HEK293 (cell line): ENCODE results near the gene GP9.

Experiments
- CTCF ChIA-PET: fragments of 350-600 bp; formaldehyde crosslinking; extraction: SDS; loops from one replicate; lab custom pipeline; 2021; ENCODE audit warnings: antibody characterized with exemption; lab: Yijun Ruan, JAX
- POLR2A ChIA-PET: fragments of 300-600 bp; formaldehyde crosslinking; extraction: SDS; loops from one replicate; lab custom pipeline; 2020; ENCODE audit warnings: antibody characterized with exemption, inconsistent platforms; lab: Yijun Ruan, JAX
- H3K27ac ChIP-seq: fragments of 200-500 bp; sonication (Bioruptor generic); 2 replicates; pipeline ENCODE4 v1.5.1; 2014; ENCODE audit warnings: low read depth, low read length, control low read depth, inconsistent platforms; ENCODE audit errors: extremely low read depth
- H3K36me3 ChIP-seq, 2 experiments: fragments of 200-500 bp in 1 of 2; sonication (Bioruptor generic) in 1 of 2; 1 replicate in 1 of 2; 2 replicates in 1 of 2; pipeline ENCODE4 v1.5.1; 2014 to 2017; ENCODE audit warnings: inconsistent platforms in 2 of 2, low read length in 2 of 2; ENCODE audit not compliant: control insufficient read depth in 2 of 2, insufficient read depth in 1 of 2
- H3K4me1 ChIP-seq: fragments of 200-500 bp; sonication (Bioruptor generic); 2 replicates; pipeline ENCODE4 v1.5.1; 2014; ENCODE audit warnings: mild to moderate bottlenecking, low read length, inconsistent platforms; ENCODE audit not compliant: control insufficient read depth, insufficient read depth
- H3K4me3 ChIP-seq: 2 replicates; pipeline ENCODE4 v1.5.1; 2011; ENCODE audit warnings: low read depth, mild to moderate bottlenecking, control low read depth, low read length, moderate library complexity
- H3K9me3 ChIP-seq: fragments of 200-500 bp; sonication (Bioruptor generic); 2 replicates; pipeline ENCODE4 v1.5.1; 2014; ENCODE audit warnings: low read depth, low read length, inconsistent platforms; ENCODE audit not compliant: control insufficient read depth, insufficient read depth
- BCL11B ChIP-seq: fragments of 450-650 bp; formaldehyde crosslinking; IDR thresholded peaks from 2 replicates; pipeline ENCODE4 v1.5.1; 2016; ENCODE audit warnings: low read depth, missing biosample characterization, missing genetic modification characterization
- FEZF1 ChIP-seq: fragments of 450-650 bp; formaldehyde crosslinking; IDR thresholded peaks from 2 replicates; pipeline ENCODE4 v1.5.1; 2016; ENCODE audit warnings: missing biosample characterization, missing genetic modification characterization
- HOXD13 ChIP-seq: sonication (generic); formaldehyde crosslinking; IDR thresholded peaks from 2 replicates; pipeline ENCODE4 v1.8.0; 2022; ENCODE audit warnings: missing genetic modification reagents, borderline replicate concordance
- ZFHX2 ChIP-seq: fragments of 450-650 bp; formaldehyde crosslinking; conservative IDR thresholded peaks from 2 replicates; pipeline ENCODE4 v1.5.1; 2016; ENCODE audit warnings: missing biosample characterization, missing genetic modification characterization
- ZNF138 ChIP-seq: fragments of 450-650 bp; formaldehyde crosslinking; IDR thresholded peaks from 2 replicates; pipeline ENCODE4 v1.5.1; 2016; ENCODE audit warnings: missing biosample characterization, missing genetic modification characterization, borderline replicate concordance
- ZNF223 ChIP-seq: fragments of 450-650 bp; formaldehyde crosslinking; IDR thresholded peaks from 2 replicates; pipeline ENCODE4 v1.5.1; 2016; ENCODE audit warnings: missing biosample characterization, missing genetic modification characterization
- ZNF274 ChIP-seq, 2 experiments: fragments of 200-500 bp in 1 of 2; fragments of 450-650 bp in 1 of 2; sonication (Bioruptor generic) in 1 of 2; formaldehyde crosslinking in 1 of 2; IDR thresholded peaks; 2 replicates each; pipeline versions ENCODE4 v1.5.1 to v1.6.1; 2014 to 2016; ENCODE audit warnings: borderline replicate concordance in 1 of 2, inconsistent platforms in 1 of 2, low read length in 1 of 2, missing biosample characterization in 1 of 2, missing genetic modification characterization in 1 of 2
- ZNF335 ChIP-seq: fragments of 450-650 bp; formaldehyde crosslinking; conservative IDR thresholded peaks from 2 replicates; pipeline ENCODE4 v1.5.1; 2016; ENCODE audit warnings: missing biosample characterization, missing genetic modification characterization
- ZNF354C ChIP-seq: fragments of 450-650 bp; formaldehyde crosslinking; IDR thresholded peaks from 2 replicates; pipeline ENCODE4 v1.5.1; 2016; ENCODE audit warnings: missing biosample characterization, missing genetic modification characterization, low read depth, borderline replicate concordance
- ZNF433 ChIP-seq: fragments of 450-650 bp; formaldehyde crosslinking; IDR thresholded peaks from 2 replicates; pipeline ENCODE4 v1.5.1; 2016; ENCODE audit warnings: missing biosample characterization, missing genetic modification characterization, low read depth
- ZNF48 ChIP-seq: fragments of 450-650 bp; formaldehyde crosslinking; IDR thresholded peaks from 2 replicates; pipeline ENCODE4 v1.5.1; 2016; ENCODE audit warnings: missing biosample characterization, missing genetic modification characterization
- ZNF514 ChIP-seq: fragments of 450-650 bp; formaldehyde crosslinking; IDR thresholded peaks from 2 replicates; pipeline ENCODE4 v1.5.1; 2016; ENCODE audit warnings: missing biosample characterization, missing genetic modification characterization
- ZNF548 ChIP-seq: fragments of 450-650 bp; formaldehyde crosslinking; IDR thresholded peaks from 2 replicates; pipeline ENCODE4 v1.5.1; 2016; ENCODE audit warnings: missing biosample characterization, missing genetic modification characterization
- ZNF555 ChIP-seq: fragments of 450-650 bp; formaldehyde crosslinking; conservative IDR thresholded peaks from 2 replicates; pipeline ENCODE4 v1.5.1; 2017; ENCODE audit warnings: missing biosample characterization, mild to moderate bottlenecking, missing genetic modification characterization, inconsistent platforms
- ZNF561 ChIP-seq: fragments of 450-650 bp; IDR thresholded peaks from 2 replicates; pipeline ENCODE4 v1.5.1; 2018; ENCODE audit warnings: missing biosample characterization, missing genetic modification characterization, borderline replicate concordance
- ZNF664 ChIP-seq: fragments of 450-650 bp; formaldehyde crosslinking; IDR thresholded peaks from 2 replicates; pipeline ENCODE4 v1.5.1; 2016; ENCODE audit warnings: missing biosample characterization, missing genetic modification characterization
- ZNF792 ChIP-seq: fragments of 450-650 bp; formaldehyde crosslinking; IDR thresholded peaks from 2 replicates; pipeline ENCODE4 v1.5.1; 2016; ENCODE audit warnings: missing biosample characterization, missing genetic modification characterization
- ZNF843 ChIP-seq: fragments of 450-650 bp; formaldehyde crosslinking; IDR thresholded peaks from 2 replicates; pipeline ENCODE4 v1.5.1; 2016; ENCODE audit warnings: missing biosample characterization, missing genetic modification characterization
- TF ChIP-seq, protein P1 (sequence below): fragments of 450-650 bp; formaldehyde crosslinking; optimal IDR thresholded peaks from 2 replicates; pipeline ENCODE3; 2016; ENCODE audit warnings: missing biosample characterization, mild to moderate bottlenecking, missing genetic modification characterization
- TF ChIP-seq, protein P2 (sequence below): fragments of 450-650 bp; formaldehyde crosslinking; IDR thresholded peaks from 2 replicates; pipeline ENCODE4 v1.5.1; 2016; ENCODE audit warnings: missing biosample characterization, missing genetic modification characterization
- TF ChIP-seq, protein P3 (sequence below): fragments of 450-650 bp; formaldehyde crosslinking; IDR thresholded peaks from 2 replicates; pipeline ENCODE4 v1.5.1; 2016; ENCODE audit warnings: missing biosample characterization, missing genetic modification characterization
- TF ChIP-seq, protein P4 (sequence below): fragments of 450-650 bp; formaldehyde crosslinking; IDR thresholded peaks from 2 replicates; pipeline ENCODE4 v1.5.1; 2016; ENCODE audit warnings: missing biosample characterization, missing genetic modification characterization, borderline replicate concordance

Gene GP9

GRCh38 chr3:129101370-129102138 is 41.0 kb downstream of the GP9 start:
- CTCF ChIA-PET, result interaction anchor here (0.8 to 1.7 kb wide), 2 partner anchors 20 to 131 kb away, joined by 3 to 7 read pairs; partner anchors contain the start of gene RAB43
- Histone ChIP-seq H3K4me1 (no peaks in the 10 kb centered on the region), H3K9me3 (no peaks in the 10 kb centered on the region), H3K27ac (no peak overlapping the region), H3K4me3 (no peak overlapping the region), H3K36me3 (peaks cover 0 to 2% of the 10 kb centered on the region in 2 experiments; a peak in 1 of 3 replicates)
- POLR2A ChIA-PET, result no interaction called here
- TF ChIP-seq ZNF514 (tag by site-specific recombination), result no peak
- no peak for TF ChIP-seq ZNF274 (IDR thresholded peaks at IDR 0.05; ENCODE audit: low read length)
- TF ChIP-seq ZNF274 (tag by site-specific recombination; IDR thresholded peaks at IDR 0.05; ENCODE audit: borderline replicate concordance), result no peak
- TF ChIP-seq ZNF138 (tag by site-specific recombination), result no peak
- TF ChIP-seq BCL11B (tag by site-specific recombination), result no peak
- peak; percentile 20; the same call in 1 of the 2 replicates for TF ChIP-seq ZFHX2 (tag by site-specific recombination)
- TF ChIP-seq, all 188 proteins: peak for 1

- H3K9me3 ChIP-seq, result no peaks in the 10 kb centered on the region
- CTCF ChIA-PET, result no interaction called here
- peaks cover 0 to 10% of the 10 kb centered on the region in 2 experiments; a peak in 1 of 3 replicates for H3K36me3 ChIP-seq
- POLR2A ChIA-PET, result no interaction called here
- H3K4me3 ChIP-seq, result no peak overlapping the region
- H3K27ac ChIP-seq, result no peak overlapping the region
- TF ChIP-seq, protein P1, sequence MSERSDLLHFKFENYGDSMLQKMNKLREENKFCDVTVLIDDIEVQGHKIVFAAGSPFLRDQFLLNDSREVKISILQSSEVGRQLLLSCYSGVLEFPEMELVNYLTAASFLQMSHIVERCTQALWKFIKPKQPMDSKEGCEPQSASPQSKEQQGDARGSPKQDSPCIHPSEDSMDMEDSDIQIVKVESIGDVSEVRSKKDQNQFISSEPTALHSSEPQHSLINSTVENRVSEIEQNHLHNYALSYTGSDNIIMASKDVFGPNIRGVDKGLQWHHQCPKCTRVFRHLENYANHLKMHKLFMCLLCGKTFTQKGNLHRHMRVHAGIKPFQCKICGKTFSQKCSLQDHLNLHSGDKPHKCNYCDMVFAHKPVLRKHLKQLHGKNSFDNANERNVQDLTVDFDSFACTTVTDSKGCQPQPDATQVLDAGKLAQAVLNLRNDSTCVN, result no peak
- TF ChIP-seq, protein P2, sequence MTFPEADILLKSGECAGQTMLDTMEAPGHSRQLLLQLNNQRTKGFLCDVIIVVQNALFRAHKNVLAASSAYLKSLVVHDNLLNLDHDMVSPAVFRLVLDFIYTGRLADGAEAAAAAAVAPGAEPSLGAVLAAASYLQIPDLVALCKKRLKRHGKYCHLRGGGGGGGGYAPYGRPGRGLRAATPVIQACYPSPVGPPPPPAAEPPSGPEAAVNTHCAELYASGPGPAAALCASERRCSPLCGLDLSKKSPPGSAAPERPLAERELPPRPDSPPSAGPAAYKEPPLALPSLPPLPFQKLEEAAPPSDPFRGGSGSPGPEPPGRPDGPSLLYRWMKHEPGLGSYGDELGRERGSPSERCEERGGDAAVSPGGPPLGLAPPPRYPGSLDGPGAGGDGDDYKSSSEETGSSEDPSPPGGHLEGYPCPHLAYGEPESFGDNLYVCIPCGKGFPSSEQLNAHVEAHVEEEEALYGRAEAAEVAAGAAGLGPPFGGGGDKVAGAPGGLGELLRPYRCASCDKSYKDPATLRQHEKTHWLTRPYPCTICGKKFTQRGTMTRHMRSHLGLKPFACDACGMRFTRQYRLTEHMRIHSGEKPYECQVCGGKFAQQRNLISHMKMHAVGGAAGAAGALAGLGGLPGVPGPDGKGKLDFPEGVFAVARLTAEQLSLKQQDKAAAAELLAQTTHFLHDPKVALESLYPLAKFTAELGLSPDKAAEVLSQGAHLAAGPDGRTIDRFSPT (tag by site-specific recombination), result no peak
- TF ChIP-seq, protein P3, sequence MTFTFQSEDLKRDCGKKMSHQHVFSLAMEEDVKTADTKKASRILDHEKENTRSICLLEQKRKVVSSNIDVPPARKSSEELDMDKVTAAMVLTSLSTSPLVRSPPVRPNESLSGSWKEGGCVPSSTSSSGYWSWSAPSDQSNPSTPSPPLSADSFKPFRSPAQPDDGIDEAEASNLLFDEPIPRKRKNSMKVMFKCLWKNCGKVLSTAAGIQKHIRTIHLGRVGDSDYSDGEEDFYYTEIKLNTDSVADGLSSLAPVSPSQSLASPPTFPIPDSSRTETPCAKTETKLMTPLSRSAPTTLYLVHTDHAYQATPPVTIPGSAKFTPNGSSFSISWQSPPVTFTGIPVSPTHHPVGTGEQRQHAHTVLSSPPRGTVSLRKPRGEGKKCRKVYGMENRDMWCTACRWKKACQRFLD (tag by site-specific recombination), result no peak
- no peak for TF ChIP-seq ZNF555
- no peak for TF ChIP-seq ZNF561 (tag by site-specific recombination)
- no peak for TF ChIP-seq ZNF223 (tag by site-specific recombination)
- no peak for TF ChIP-seq ZNF335 (tag by site-specific recombination)
- H3K4me1 ChIP-seq, result no peaks in the 10 kb centered on the region
Measured at GRCh38 chr3:129103296-129103695, 42.7 kb downstream of the GP9 start.

DNA sequence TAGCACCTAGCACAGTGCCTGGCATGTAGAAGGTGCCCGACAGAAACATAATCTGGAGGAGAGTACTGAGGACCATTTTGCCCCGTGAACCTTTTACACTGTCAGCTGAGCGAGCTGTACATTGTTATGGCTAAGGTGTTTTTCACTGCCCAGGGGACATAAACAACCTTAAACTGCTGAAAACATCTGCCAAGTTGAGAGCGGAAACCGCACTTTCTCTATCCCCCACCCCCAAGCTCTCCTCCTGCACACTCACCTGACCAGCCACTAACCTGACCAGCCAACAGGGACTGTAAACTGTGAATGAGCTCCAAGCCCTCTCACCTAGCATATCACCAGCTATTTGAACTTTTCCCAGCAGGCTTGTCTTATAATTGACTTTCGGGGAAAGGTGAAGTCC is 43.5 kb downstream of the GP9 start:
- no peaks in the 10 kb centered on the region for H3K4me1 ChIP-seq
- H3K9me3 ChIP-seq, result no peaks in the 10 kb centered on the region
- ChIA-PET CTCF (interaction anchor here (0.5 to 1.0 kb wide), 3 partner anchors 51 to 517 kb away, joined by 3 to 9 read pairs (median 5); no protein-coding TSS in a partner anchor), POLR2A (no interaction called here)
- peaks cover 0 to 15% of the 10 kb centered on the region in 2 experiments; a peak in 1 of 3 replicates for H3K36me3 ChIP-seq
- no peak overlapping the region for H3K27ac ChIP-seq
- H3K4me3 ChIP-seq, result no peak overlapping the region
- no peak for TF ChIP-seq HOXD13
- TF ChIP-seq, protein P4, sequence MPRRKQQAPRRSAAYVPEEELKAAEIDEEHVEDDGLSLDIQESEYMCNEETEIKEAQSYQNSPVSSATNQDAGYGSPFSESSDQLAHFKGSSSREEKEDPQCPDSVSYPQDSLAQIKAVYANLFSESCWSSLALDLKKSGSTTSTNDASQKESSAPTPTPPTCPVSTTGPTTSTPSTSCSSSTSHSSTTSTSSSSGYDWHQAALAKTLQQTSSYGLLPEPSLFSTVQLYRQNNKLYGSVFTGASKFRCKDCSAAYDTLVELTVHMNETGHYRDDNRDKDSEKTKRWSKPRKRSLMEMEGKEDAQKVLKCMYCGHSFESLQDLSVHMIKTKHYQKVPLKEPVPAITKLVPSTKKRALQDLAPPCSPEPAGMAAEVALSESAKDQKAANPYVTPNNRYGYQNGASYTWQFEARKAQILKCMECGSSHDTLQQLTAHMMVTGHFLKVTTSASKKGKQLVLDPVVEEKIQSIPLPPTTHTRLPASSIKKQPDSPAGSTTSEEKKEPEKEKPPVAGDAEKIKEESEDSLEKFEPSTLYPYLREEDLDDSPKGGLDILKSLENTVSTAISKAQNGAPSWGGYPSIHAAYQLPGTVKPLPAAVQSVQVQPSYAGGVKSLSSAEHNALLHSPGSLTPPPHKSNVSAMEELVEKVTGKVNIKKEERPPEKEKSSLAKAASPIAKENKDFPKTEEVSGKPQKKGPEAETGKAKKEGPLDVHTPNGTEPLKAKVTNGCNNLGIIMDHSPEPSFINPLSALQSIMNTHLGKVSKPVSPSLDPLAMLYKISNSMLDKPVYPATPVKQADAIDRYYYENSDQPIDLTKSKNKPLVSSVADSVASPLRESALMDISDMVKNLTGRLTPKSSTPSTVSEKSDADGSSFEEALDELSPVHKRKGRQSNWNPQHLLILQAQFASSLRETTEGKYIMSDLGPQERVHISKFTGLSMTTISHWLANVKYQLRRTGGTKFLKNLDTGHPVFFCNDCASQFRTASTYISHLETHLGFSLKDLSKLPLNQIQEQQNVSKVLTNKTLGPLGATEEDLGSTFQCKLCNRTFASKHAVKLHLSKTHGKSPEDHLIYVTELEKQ, result no peak
- no peak for TF ChIP-seq ZNF548 (tag by site-specific recombination)
- TF ChIP-seq ZNF354C (tag by site-specific recombination), result no peak
- no peak for TF ChIP-seq ZNF433 (tag by site-specific recombination)
- no peak for TF ChIP-seq ZNF843 (tag by site-specific recombination)
- TF ChIP-seq ZNF223 (tag by site-specific recombination), result no peak
- TF ChIP-seq ZNF792 (tag by site-specific recombination), result no peak
- no peak for TF ChIP-seq ZNF48
- no peak for TF ChIP-seq FEZF1 (tag by site-specific recombination)
- no peak for TF ChIP-seq ZNF664 (tag by site-specific recombination)
